ENCODE measurements around the gene CARS2. TPM values are rescaled to one million over a fixed set of nuclear protein-coding genes. Genes with fewer than 3 reads are reported as not detected.

The CARS2 gene
- total RNA-seq, 1 experiment from 2014 or later: 41.9 TPM

DNA sequence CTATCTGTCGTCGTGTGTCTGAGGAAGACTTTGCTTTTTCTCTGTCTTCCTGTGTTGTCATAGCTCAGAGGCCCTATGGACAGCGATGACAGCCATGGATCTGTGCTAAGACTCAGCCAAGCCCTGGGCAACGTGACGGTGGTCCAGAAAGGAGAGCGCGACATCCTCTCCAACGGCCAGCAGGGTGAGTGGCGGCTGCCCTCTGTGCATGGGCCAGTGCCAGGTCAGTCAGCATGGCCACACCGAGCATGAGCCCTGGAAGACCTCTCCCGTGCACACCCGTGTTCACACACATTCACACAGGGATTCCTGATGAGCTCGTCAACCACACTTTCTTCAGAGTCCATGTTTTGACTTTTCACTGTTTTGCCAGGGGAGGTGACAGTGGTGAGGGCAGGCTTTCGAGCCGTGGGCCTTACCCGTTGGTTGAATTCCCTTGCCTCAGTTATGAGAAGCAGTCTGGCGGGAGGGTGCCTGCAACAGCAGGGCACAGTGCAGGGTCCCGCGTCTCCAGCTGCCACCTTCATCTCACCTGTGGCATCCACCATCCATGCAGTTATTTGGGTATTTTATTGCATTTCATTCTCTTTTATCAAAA is 70.4 kb downstream of the CARS2 start:
- Histone ChIP-seq H3K14ac (ENCODE audit: insufficient read depth, low read length) (no peak overlapping the region), H2BK12ac (ENCODE audit: insufficient read length, low read depth, low read length) (no peak overlapping the region), H3K27ac (ENCODE audit: insufficient read length, low read depth, low read length) (no peak overlapping the region), H3K4me1 (ENCODE audit: insufficient read depth, low read length) (no peaks in the 10 kb centered on the region), H4K5ac (ENCODE audit: insufficient read length, low read depth, low read length) (no peak overlapping the region), H3T11ph (ENCODE audit: low read length) (no peak overlapping the region), H3K23ac (ENCODE audit: insufficient read length, low read depth, low read length) (no peak overlapping the region), H3K79me2 (ENCODE audit: insufficient read depth, low read length) (peaks cover 2% of the 10 kb centered on the region; the same call in 1 of the 2 replicates), H3K79me1 (ENCODE audit: insufficient read depth, low read depth, low read length, poor library complexity, severe bottlenecking) (no peaks in the 10 kb centered on the region), H2BK5ac (ENCODE audit: insufficient read length, low read length) (no peak overlapping the region), H2AK5ac (ENCODE audit: insufficient read length, low read length) (no peak overlapping the region), H2BK15ac (ENCODE audit: low read depth, low read length) (no peak overlapping the region), H3K4me2 (ENCODE audit: insufficient read depth, insufficient read length, low read length) (no peak overlapping the region), H2AFZ (ENCODE audit: low read length) (no peak overlapping the region), H4K8ac (replicated peaks; ENCODE audit: insufficient read length, low read depth, low read length) (no peak overlapping the region), H3K23me2 (ENCODE audit: insufficient read length, low read depth, low read length, poor library complexity, severe bottlenecking) (no peaks in the 10 kb centered on the region), H3K9ac (ENCODE audit: extremely low read depth, insufficient read length, low read length) (no peak overlapping the region), H2BK120ac (ENCODE audit: low read depth, low read length, poor library complexity, severe bottlenecking) (no peak overlapping the region), H4K20me1 (ENCODE audit: control insufficient read depth, insufficient read depth, insufficient read length) (no peaks in the 10 kb centered on the region), H2BK20ac (ENCODE audit: low read depth, low read length, poor library complexity, severe bottlenecking) (no peak overlapping the region), H4K91ac (ENCODE audit: insufficient read length, low read depth, low read length) (no peak overlapping the region), H3K9me3 (ENCODE audit: control insufficient read depth, low read depth, low read length) (no peaks in the 10 kb centered on the region), H3K56ac (ENCODE audit: insufficient read length, low read depth, low read length) (no peak overlapping the region), H3K27me3 (ENCODE audit: insufficient read depth, low read length) (no peaks in the 10 kb centered on the region), H3K4ac (ENCODE audit: low read depth, low read length) (no peak overlapping the region), H3K18ac (ENCODE audit: insufficient read length, low read depth, low read length) (no peak overlapping the region)
- TF ChIP-seq, protein P1, sequence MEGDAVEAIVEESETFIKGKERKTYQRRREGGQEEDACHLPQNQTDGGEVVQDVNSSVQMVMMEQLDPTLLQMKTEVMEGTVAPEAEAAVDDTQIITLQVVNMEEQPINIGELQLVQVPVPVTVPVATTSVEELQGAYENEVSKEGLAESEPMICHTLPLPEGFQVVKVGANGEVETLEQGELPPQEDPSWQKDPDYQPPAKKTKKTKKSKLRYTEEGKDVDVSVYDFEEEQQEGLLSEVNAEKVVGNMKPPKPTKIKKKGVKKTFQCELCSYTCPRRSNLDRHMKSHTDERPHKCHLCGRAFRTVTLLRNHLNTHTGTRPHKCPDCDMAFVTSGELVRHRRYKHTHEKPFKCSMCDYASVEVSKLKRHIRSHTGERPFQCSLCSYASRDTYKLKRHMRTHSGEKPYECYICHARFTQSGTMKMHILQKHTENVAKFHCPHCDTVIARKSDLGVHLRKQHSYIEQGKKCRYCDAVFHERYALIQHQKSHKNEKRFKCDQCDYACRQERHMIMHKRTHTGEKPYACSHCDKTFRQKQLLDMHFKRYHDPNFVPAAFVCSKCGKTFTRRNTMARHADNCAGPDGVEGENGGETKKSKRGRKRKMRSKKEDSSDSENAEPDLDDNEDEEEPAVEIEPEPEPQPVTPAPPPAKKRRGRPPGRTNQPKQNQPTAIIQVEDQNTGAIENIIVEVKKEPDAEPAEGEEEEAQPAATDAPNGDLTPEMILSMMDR (conservative IDR thresholded peaks at IDR 0.05): no peak
- H3K36me3 Mint-ChIP-seq (ENCODE audit: insufficient read depth in 1 of 3, low read depth in 3 of 3): peaks cover 45 to 85% (median 78%) of the 10 kb centered on the region in 3 experiments
- DNase-seq: no peak
- no peaks in the 10 kb centered on the region for H3K27me3 Mint-ChIP-seq (ENCODE audit: low read depth)
- H3K27ac Mint-ChIP-seq: no peak overlapping the region; a peak in 1 of 7 replicates
- H3K9me3 Mint-ChIP-seq: no peaks in the 10 kb centered on the region
- H3K4me1 Mint-ChIP-seq: peaks cover 3% of the 10 kb centered on the region in 2 experiments; a peak in 2 of 4 replicates
- no CpG with 5 or more reads among the region's 19 CpGs for whole genome bisulfite sequencing (ENCODE audit: extremely low coverage, insufficient read length, low lambda C conversion rate)
- no peak overlapping the region for H3K4me3 Mint-ChIP-seq
